Cardiac muscle cell (in vitro differentiated cells and primary cell): Measurements from ENCODE around the gene ACCS. TPM values are rescaled to one million over a fixed set of nuclear protein-coding genes. Genes with fewer than 3 reads are reported as not detected.

ENCODE experiments used
- DNase-seq, 2 donors: peaks; one replicate each; pipeline versions ENCODE4 v3.0.0 to v3.0.0-alpha.2; 2010 to 2017; ENCODE audit warnings: low read depth in 1 of 2, low spot score in 1 of 2
- H3K27ac ChIP-seq: fragments of 200-600 bp; sonication (generic); 2 replicates; pipeline ENCODE4 v1.5.1; 2016
- H3K27me3 ChIP-seq: fragments of 200-600 bp; sonication (generic); 2 replicates; pipeline ENCODE4 v1.6.0; 2016; ENCODE audit warnings: control low read depth
- H3K36me3 ChIP-seq: fragments of 200-600 bp; sonication (generic); 2 replicates; pipeline ENCODE4 v1.5.1; 2016; ENCODE audit warnings: control low read depth
- H3K4me1 ChIP-seq: fragments of 200-600 bp; sonication (generic); 2 replicates; pipeline ENCODE4 v1.8.1; 2017; ENCODE audit warnings: low read depth, mild to moderate bottlenecking, mixed run types
- H3K4me3 ChIP-seq: fragments of 200-600 bp; sonication (generic); 2 replicates; pipeline ENCODE4 v1.5.1; 2016; ENCODE audit warnings: mild to moderate bottlenecking
- H3K9me3 ChIP-seq: fragments of 200-600 bp; sonication (generic); 2 replicates; pipeline ENCODE4 v1.5.1; 2017; ENCODE audit warnings: low read depth, mild to moderate bottlenecking, control low read depth
- CTCF ChIP-seq: IDR thresholded peaks from 2 replicates; pipeline ENCODE4 v1.5.1; 2012; ENCODE audit warnings: low read depth, mild to moderate bottlenecking, low read length
- polyA plus RNA-seq: library from polyadenylated mRNA; unstranded; fragments of >200 nt; fragmentation: Nextera tagmentation; extraction: Ambion mirVana; gene quantifications from 2 replicates; pipeline ENCODE4 v1.2.1, GENCODE V29; 2016
- total RNA-seq: library from RNA; depleted of rRNA; stranded (reverse); fragments of >200 nt; gene quantifications from 2 replicates; pipeline ENCODE4 v1.2.3, GENCODE V29; 2016

ACCS gene
- total and polyA plus RNA-seq, 2 experiments from 2014 or later: 11.0 to 11.3 TPM

DNA sequence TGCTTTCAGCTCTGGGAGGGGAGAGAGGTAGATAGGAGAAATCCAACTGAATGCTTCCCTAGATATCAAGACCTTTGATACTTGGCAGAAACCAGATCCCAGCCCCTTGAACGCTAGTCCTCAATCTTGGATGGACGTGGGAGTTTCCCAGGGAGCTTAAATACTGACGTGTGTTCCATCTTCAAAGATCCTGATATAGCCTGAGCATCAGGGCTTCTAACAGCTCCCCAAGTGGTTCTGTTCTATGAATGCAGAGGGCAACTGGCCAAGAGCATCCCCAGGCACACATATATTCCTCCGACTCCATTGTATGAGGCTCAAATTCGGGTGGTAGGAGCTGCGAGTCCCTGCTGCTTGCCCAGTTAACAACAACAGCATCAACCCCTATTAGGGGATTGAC lies 8.7 kb upstream of the ACCS start:
- H3K4me3 ChIP-seq: no peak overlapping the region
- H3K36me3 ChIP-seq: no peaks in the 10 kb centered on the region
- H3K4me1 ChIP-seq: no peaks in the 10 kb centered on the region
- DNase-seq: no peak
- no peaks in the 10 kb centered on the region for H3K27me3 ChIP-seq
- no peak for TF ChIP-seq CTCF
- H3K27ac ChIP-seq: no peak overlapping the region
- H3K9me3 ChIP-seq: no peaks in the 10 kb centered on the region

GRCh38 chr11:44058275-44058674 lies 7.8 kb upstream of the ACCS start:
- Histone ChIP-seq H3K27ac (no peak overlapping the region), H3K4me1 (no peaks in the 10 kb centered on the region), H3K9me3 (no peaks in the 10 kb centered on the region), H3K36me3 (no peaks in the 10 kb centered on the region), H3K27me3 (no peaks in the 10 kb centered on the region), H3K4me3 (no peak overlapping the region)
- TF ChIP-seq CTCF: no peak
- no peak for DNase-seq

DNA sequence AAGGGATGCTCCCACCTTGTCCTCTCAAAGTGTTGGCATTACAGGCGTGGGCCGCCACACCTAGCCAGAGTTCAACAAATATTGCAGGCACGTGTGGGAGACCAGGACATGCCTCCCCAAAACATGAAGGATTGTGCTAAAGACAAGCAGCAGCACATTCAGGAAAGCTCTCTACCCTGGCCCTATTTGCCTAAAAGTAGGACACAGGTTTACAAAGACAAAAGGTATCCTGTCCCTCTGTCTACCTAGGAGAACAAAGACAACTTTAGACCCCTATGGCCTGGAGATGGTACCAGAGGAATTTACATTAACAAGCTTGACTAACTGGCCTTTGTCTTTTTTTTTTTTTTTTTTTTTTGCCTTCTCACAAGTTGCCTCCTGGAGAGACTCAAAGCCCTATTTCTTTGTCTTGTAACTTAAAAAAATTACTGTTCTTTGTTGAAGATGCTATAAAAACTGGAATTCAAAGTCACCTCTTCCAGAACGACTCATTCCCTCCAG lies 859 bp upstream of the ACCS start:
- Histone ChIP-seq H3K4me1 (no peaks in the 10 kb centered on the region), H3K9me3 (no peaks in the 10 kb centered on the region), H3K36me3 (no peaks in the 10 kb centered on the region), H3K27me3 (no peaks in the 10 kb centered on the region), H3K4me3 (no peak overlapping the region), H3K27ac (no peak overlapping the region)
- no peak for DNase-seq
- no peak for TF ChIP-seq CTCF

GRCh38 chr11:44066732-44067141 lies 667 bp downstream of the ACCS start:
- H3K27ac ChIP-seq: peak overlapping the region; percentile 45
- DNase-seq: peak in 1 of 2 donors; percentile 79
- no peak for TF ChIP-seq CTCF

GRCh38 chr11:44067266-44067665 lies 1.2 kb downstream of the ACCS start:
- H3K27ac ChIP-seq: no peak overlapping the region
- H3K27me3 ChIP-seq: no peaks in the 10 kb centered on the region
- H3K9me3 ChIP-seq: no peaks in the 10 kb centered on the region
- DNase-seq: no peak
- no peaks in the 10 kb centered on the region for H3K4me1 ChIP-seq
- H3K36me3 ChIP-seq: no peaks in the 10 kb centered on the region
- no peak for TF ChIP-seq CTCF
- no peak overlapping the region for H3K4me3 ChIP-seq

More at GRCh38 chr11:44066732-44067141, 667 bp downstream of the ACCS start:
- Histone ChIP-seq H3K27me3 (no peaks in the 10 kb centered on the region), H3K36me3 (no peaks in the 10 kb centered on the region), H3K4me1 (no peaks in the 10 kb centered on the region), H3K4me3 (peak overlapping the region; percentile 28), H3K9me3 (no peaks in the 10 kb centered on the region)

- Histone ChIP-seq H3K27me3 (no peaks in the 10 kb centered on the region), H3K27ac (no peak overlapping the region), H3K4me3 (no peak overlapping the region), H3K36me3 (no peaks in the 10 kb centered on the region), H3K4me1 (no peaks in the 10 kb centered on the region), H3K9me3 (no peaks in the 10 kb centered on the region)
- no peak for DNase-seq
- TF ChIP-seq CTCF: no peak
Measured at GRCh38 chr11:44068180-44068579, 2.1 kb downstream of the ACCS start.
